ENCODE measurements around the gene SLC27A2.
"Not testable (repeated sequence)": the region's sequence is repeated elsewhere in the genome, so short reads cannot be mapped to it uniquely, and the experiment has no call there.

SLC27A2 gene

DNA sequence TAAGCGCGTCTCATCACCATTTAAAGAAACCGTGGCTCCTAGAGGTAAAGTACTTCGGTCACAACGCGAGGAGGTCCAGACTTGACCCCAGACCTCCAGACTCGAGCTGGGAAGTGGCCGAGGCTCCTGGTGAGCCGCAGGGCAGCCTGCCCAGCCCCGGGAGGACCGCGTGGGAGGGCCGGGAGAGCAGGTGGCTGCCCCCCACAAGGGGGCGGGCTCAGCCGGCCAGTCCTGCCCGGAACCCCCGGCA is at the start of gene SLC27A2:
TSS of gene SLC27A2 (plus strand) at position 228 of the 250 bp plus-strand sequence. CDS start 232 bp downstream, outside the sequence.
- Histone ChIP-seq H3K4me3 (ENCODE audit: low read depth, low read length) (peak within 1 kb of the TSS; percentile 73), H3K9me3 (ENCODE audit: control insufficient read depth, insufficient read depth, low read length) (no peaks in the 10 kb centered on the region), H3K9ac (ENCODE audit: low read depth, low read length) (peak within 1 kb of the TSS; percentile 54), H3K27me3 (ENCODE audit: control insufficient read depth, insufficient read depth, low read length) (peaks cover 48% of the 10 kb centered on the region), H3K36me3 (ENCODE audit: control insufficient read depth, insufficient read depth, low read length) (no peaks in the 10 kb centered on the region), H3K4me1 (ENCODE audit: control insufficient read depth, insufficient read depth, low read length) (peaks cover 2% of the 10 kb centered on the region)

DNA sequence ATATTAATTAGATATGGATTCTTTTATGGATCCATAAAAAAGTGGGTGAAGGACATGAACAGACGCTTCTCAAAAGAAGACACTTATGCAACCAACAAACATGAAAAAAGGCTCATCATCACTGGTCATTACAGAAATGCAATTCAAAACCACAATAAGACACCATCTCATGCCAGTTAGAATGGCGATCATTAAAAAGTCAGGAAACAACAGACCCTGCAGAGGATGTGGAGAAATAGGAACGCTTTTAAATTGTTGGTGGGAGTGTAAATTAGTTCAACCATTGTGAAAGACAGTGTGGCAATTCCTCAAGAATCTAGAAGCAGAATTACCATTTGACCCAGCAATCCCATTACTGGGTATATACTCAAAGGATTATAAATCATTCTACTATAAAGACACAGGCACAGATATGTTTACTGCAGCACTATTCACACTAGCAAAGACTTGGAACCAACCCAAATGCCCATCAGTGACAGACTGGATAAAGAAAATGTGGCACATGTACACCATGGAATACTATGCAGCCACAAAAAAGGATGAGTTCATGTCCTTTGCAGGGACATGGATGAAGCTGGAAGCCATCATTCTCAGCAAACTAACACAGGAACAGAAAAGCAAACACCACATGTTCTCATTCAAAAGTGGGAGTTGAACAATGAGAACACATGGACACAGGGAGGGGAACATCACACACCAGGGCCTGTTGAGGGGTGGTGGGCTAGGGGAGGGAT is 49.6 kb upstream of the SLC27A2 start:
- H3K27me3 ChIP-seq (ENCODE audit: control insufficient read depth, insufficient read depth, low read length); H3K9me3 ChIP-seq (ENCODE audit: control insufficient read depth, insufficient read depth, low read length); H3K4me3 ChIP-seq (ENCODE audit: low read depth, low read length); H3K36me3 ChIP-seq (ENCODE audit: control insufficient read depth, insufficient read depth, low read length); H3K9ac ChIP-seq (ENCODE audit: low read depth, low read length); H3K4me1 ChIP-seq (ENCODE audit: control insufficient read depth, insufficient read depth, low read length): not testable (repeated sequence)

- Histone ChIP-seq H3K9ac (ENCODE audit: low read depth, low read length) (no peak overlapping the region), H3K36me3 (ENCODE audit: control insufficient read depth, insufficient read depth, low read length) (no peaks in the 10 kb centered on the region), H3K9me3 (ENCODE audit: control insufficient read depth, insufficient read depth, low read length) (no peaks in the 10 kb centered on the region), H3K27me3 (ENCODE audit: control insufficient read depth, insufficient read depth, low read length) (no peaks in the 10 kb centered on the region), H3K4me1 (ENCODE audit: control insufficient read depth, insufficient read depth, low read length) (no peaks in the 10 kb centered on the region), H3K4me3 (ENCODE audit: low read depth, low read length) (no peak overlapping the region)
These were observed 47.4 kb upstream of the SLC27A2 start for GRCh38 chr15:50134524-50135024.

- H3K36me3 ChIP-seq (ENCODE audit: control insufficient read depth, insufficient read depth, low read length): no peaks in the 10 kb centered on the region
- no peaks in the 10 kb centered on the region for H3K27me3 ChIP-seq (ENCODE audit: control insufficient read depth, insufficient read depth, low read length)
- H3K4me1 ChIP-seq (ENCODE audit: control insufficient read depth, insufficient read depth, low read length): no peaks in the 10 kb centered on the region
- no peaks in the 10 kb centered on the region for H3K9me3 ChIP-seq (ENCODE audit: control insufficient read depth, insufficient read depth, low read length)
- no peak overlapping the region for H3K4me3 ChIP-seq (ENCODE audit: low read depth, low read length)
- H3K9ac ChIP-seq (ENCODE audit: low read depth, low read length): no peak overlapping the region
These were observed 46.9 kb upstream of the SLC27A2 start for GRCh38 chr15:50135031-50135551.

- Histone ChIP-seq H3K27me3 (ENCODE audit: control insufficient read depth, insufficient read depth, low read length) (no peaks in the 10 kb centered on the region), H3K9ac (ENCODE audit: low read depth, low read length) (no peak overlapping the region), H3K4me3 (ENCODE audit: low read depth, low read length) (no peak overlapping the region), H3K36me3 (ENCODE audit: control insufficient read depth, insufficient read depth, low read length) (no peaks in the 10 kb centered on the region), H3K4me1 (ENCODE audit: control insufficient read depth, insufficient read depth, low read length) (no peaks in the 10 kb centered on the region), H3K9me3 (ENCODE audit: control insufficient read depth, insufficient read depth, low read length) (no peaks in the 10 kb centered on the region)
These were observed 44.6 kb upstream of the SLC27A2 start for GRCh38 chr15:50137330-50137761.

GRCh38 chr15:50137893-50138292 is 44.1 kb upstream of the SLC27A2 start:
- H3K4me1 ChIP-seq (ENCODE audit: control insufficient read depth, insufficient read depth, low read length): no peaks in the 10 kb centered on the region
- no peak overlapping the region for H3K4me3 ChIP-seq (ENCODE audit: low read depth, low read length)
- H3K27me3 ChIP-seq (ENCODE audit: control insufficient read depth, insufficient read depth, low read length): no peaks in the 10 kb centered on the region
- no peaks in the 10 kb centered on the region for H3K36me3 ChIP-seq (ENCODE audit: control insufficient read depth, insufficient read depth, low read length)
- no peaks in the 10 kb centered on the region for H3K9me3 ChIP-seq (ENCODE audit: control insufficient read depth, insufficient read depth, low read length)
- no peak overlapping the region for H3K9ac ChIP-seq (ENCODE audit: low read depth, low read length)

DNA sequence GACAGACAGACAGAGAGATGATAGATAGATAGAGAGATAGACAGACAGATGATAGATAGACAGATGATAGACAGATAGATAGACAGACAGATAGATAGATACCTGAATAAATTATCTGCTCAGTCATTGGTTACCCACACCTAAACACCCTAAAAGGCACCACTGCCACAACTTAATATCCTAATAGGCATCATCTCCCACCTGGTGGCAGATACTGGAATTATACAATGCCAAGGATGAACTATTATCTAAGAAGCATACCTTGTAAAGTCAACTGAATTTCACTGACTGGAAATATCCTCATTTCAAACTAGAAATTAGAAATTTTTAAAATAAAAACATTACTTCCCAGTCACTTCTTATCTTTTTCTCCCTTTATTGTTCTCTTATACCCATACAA is 43.6 kb upstream of the SLC27A2 start:
- Histone ChIP-seq H3K27me3 (ENCODE audit: control insufficient read depth, insufficient read depth, low read length) (no peaks in the 10 kb centered on the region), H3K4me1 (ENCODE audit: control insufficient read depth, insufficient read depth, low read length) (no peaks in the 10 kb centered on the region)

GRCh38 chr15:50140098-50140497 is 41.9 kb upstream of the SLC27A2 start:
- Histone ChIP-seq H3K36me3 (ENCODE audit: control insufficient read depth, insufficient read depth, low read length) (no peaks in the 10 kb centered on the region), H3K9ac (ENCODE audit: low read depth, low read length) (no peak overlapping the region), H3K27me3 (ENCODE audit: control insufficient read depth, insufficient read depth, low read length) (no peaks in the 10 kb centered on the region), H3K4me1 (ENCODE audit: control insufficient read depth, insufficient read depth, low read length) (no peaks in the 10 kb centered on the region), H3K4me3 (ENCODE audit: low read depth, low read length) (no peak overlapping the region), H3K9me3 (ENCODE audit: control insufficient read depth, insufficient read depth, low read length) (no peaks in the 10 kb centered on the region)

More for the DNA sequence above, 43.6 kb upstream of the SLC27A2 start:
- H3K4me3 ChIP-seq (ENCODE audit: low read depth, low read length): no peak overlapping the region
- no peaks in the 10 kb centered on the region for H3K36me3 ChIP-seq (ENCODE audit: control insufficient read depth, insufficient read depth, low read length)
- no peak overlapping the region for H3K9ac ChIP-seq (ENCODE audit: low read depth, low read length)
- no peaks in the 10 kb centered on the region for H3K9me3 ChIP-seq (ENCODE audit: control insufficient read depth, insufficient read depth, low read length)

DNA sequence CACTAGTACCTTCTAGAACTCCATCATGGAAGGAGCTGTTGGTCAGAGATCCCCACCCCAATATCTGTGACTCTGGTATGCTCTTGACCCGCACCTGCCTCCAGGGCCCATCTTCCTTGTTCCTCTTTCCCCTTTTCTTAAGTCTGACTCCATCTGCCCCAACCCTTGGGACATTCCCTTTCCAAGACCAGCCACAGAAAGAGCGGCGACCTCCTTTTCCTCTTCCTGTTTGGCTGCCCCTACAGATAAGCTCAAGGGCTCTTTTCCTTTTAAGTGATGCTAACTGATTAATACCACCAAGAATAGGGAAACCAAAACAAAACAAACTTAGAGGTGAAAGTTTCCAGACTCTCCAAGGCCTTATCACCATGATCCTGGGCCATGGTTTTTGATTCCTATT is 41.0 kb upstream of the SLC27A2 start:
- no peaks in the 10 kb centered on the region for H3K27me3 ChIP-seq (ENCODE audit: control insufficient read depth, insufficient read depth, low read length)
- H3K4me1 ChIP-seq (ENCODE audit: control insufficient read depth, insufficient read depth, low read length): no peaks in the 10 kb centered on the region
- H3K4me3 ChIP-seq (ENCODE audit: low read depth, low read length): no peak overlapping the region
- H3K9ac ChIP-seq (ENCODE audit: low read depth, low read length): no peak overlapping the region
- no peaks in the 10 kb centered on the region for H3K36me3 ChIP-seq (ENCODE audit: control insufficient read depth, insufficient read depth, low read length)
- H3K9me3 ChIP-seq (ENCODE audit: control insufficient read depth, insufficient read depth, low read length): no peaks in the 10 kb centered on the region

DNA sequence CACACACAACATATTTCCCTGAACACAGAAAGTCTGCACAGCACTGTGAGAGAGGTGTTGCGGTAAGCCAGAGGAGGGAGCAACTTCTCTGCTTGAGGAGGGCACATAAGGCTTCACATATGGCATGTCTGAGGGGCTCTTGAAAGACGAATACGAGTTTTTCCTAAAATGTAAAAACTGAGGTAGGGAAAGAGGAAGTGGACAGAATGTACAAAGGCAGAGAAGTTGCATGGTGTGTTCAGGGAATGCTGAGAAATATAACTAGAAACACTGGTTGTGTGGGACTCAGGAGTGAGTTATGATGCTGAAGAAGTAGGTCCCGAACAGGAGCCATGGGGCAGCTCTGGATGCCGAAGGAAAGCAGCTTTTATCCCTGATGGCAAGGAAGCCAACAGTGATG is 40.1 kb upstream of the SLC27A2 start:
- no peak overlapping the region for H3K4me3 ChIP-seq (ENCODE audit: low read depth, low read length)
- no peaks in the 10 kb centered on the region for H3K36me3 ChIP-seq (ENCODE audit: control insufficient read depth, insufficient read depth, low read length)
- H3K9me3 ChIP-seq (ENCODE audit: control insufficient read depth, insufficient read depth, low read length): no peaks in the 10 kb centered on the region
- H3K27me3 ChIP-seq (ENCODE audit: control insufficient read depth, insufficient read depth, low read length): no peaks in the 10 kb centered on the region
- H3K9ac ChIP-seq (ENCODE audit: low read depth, low read length): no peak overlapping the region
- H3K4me1 ChIP-seq (ENCODE audit: control insufficient read depth, insufficient read depth, low read length): no peaks in the 10 kb centered on the region

DNA sequence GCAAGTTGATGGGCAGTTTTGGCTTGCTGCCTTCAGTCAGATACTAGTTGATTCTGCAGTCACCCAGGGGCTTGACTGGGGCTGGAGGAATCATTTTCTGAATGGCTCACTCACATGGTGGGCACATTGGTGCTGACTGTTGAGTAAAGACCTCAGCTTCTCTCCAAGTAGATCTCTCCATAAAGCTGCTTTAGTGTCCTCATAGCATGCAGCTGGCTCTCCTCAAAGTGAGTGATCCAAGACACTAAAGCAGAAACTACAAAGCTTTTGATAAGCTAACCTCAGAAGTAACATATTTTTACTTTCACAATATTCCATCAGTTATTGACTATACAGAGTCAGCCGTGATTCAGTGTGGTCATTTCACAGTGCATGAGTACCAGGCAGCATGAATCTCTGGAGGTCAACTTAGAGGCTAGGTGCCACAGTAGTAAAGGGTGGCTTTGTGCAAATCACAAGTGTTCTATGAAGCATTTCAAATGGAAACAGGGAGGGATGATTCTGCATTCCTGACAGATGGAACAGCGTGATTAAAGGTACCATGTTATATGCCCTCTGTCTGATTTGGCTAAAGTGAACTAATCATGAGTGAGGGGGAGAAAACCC is 38.6 kb upstream of the SLC27A2 start:
- Histone ChIP-seq H3K4me1 (ENCODE audit: control insufficient read depth, insufficient read depth, low read length) (no peaks in the 10 kb centered on the region), H3K9ac (ENCODE audit: low read depth, low read length) (no peak overlapping the region), H3K36me3 (ENCODE audit: control insufficient read depth, insufficient read depth, low read length) (no peaks in the 10 kb centered on the region), H3K27me3 (ENCODE audit: control insufficient read depth, insufficient read depth, low read length) (no peaks in the 10 kb centered on the region), H3K4me3 (ENCODE audit: low read depth, low read length) (no peak overlapping the region), H3K9me3 (ENCODE audit: control insufficient read depth, insufficient read depth, low read length) (no peaks in the 10 kb centered on the region)

Measured in iPS-15b (cell line).